WERI-Rb-1 (cell line): ENCODE measurements around the gene TMEM255B.
A peak's percentile ranks its signal among the peaks of the same experiment; 100 is the strongest.

ENCODE experiments used
- DNase-seq: peaks from one replicate; pipeline ENCODE4 v3.0.0-alpha.2; 2020
- H3K27ac ChIP-seq: fragments of 250-450 bp; sonication (Bioruptor Pico); 2 replicates; pipeline ENCODE4 v1.5.1; 2020; ENCODE audit warnings: mild to moderate bottlenecking, moderate library complexity
- H3K27me3 ChIP-seq: fragments of 250-450 bp; sonication (Bioruptor Pico); 2 replicates; pipeline ENCODE4 v1.5.1; 2021; ENCODE audit warnings: mild to moderate bottlenecking, low read depth, moderate library complexity; ENCODE audit not compliant: insufficient read depth, severe bottlenecking
- H3K36me3 ChIP-seq: fragments of 250-450 bp; sonication (Bioruptor Pico); 2 replicates; pipeline ENCODE4 v1.5.1; 2020; ENCODE audit warnings: mild to moderate bottlenecking, moderate library complexity
- H3K4me3 ChIP-seq: 2 replicates; pipeline ENCODE4 v1.5.1; 2011; ENCODE audit warnings: low read depth, mild to moderate bottlenecking, control low read depth, low read length
- H3K9me3 ChIP-seq: fragments of 250-450 bp; sonication (Bioruptor Pico); 2 replicates; pipeline ENCODE4 v1.5.1; 2021; ENCODE audit warnings: mild to moderate bottlenecking, moderate library complexity; ENCODE audit not compliant: severe bottlenecking
- CTCF ChIP-seq: IDR thresholded peaks from 2 replicates; pipeline ENCODE4 v1.5.1; 2011; ENCODE audit warnings: low read depth, mild to moderate bottlenecking, control low read depth, inconsistent platforms, low read length

The TMEM255B gene

DNA sequence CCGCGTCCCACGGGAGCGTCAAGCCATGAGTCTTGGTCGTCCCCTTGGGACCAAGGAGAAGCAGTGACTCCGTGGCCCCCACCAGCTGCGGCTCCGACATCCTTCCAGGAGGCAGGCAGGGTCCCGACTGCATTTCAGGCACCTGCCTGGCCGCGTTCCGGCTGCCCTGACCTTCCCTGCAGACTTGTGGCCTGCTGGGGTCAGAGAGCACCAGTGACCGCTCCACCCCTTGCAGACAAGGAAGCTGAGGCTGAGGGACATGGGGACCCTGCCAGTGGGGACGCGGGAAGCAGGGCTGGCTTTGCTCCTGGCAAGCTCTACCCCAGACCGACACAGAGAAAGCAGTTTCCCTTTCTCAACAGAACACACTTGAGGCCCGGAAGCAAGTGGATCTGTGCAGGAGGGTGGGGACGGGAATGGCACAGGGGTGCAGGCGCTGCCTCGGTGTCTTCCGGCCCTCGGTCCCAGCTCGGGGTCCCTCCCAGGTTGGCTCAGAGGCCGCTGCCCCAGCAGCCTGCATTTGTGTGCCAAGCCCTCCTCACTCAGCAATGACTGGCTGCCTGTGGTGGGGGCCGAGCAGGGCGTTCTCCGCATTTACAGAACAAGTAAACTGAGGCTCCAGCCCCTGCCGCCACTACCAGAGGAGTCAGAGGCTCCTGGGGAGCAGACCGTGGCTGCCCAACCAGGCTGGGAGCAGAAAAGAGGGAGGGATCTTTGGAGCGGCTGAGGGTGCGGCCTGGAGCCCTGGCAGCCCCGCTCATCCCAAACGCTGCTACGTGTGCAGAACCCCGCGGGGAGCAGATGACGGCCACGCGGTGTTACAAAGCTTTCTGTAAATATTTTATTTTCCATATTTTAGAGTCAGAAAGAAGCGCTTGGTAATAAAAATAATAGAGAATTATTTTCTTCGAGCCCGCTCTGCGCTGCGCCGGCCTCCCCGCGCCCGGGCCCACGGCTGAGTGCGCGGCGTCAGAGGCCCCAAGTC is 61.0 kb downstream of the TMEM255B start:
- Histone ChIP-seq H3K27ac (peak overlapping the region; percentile 6; the same call in 1 of the 2 replicates), H3K36me3 (peaks cover 46% of the 10 kb centered on the region)

GRCh38 chr13:113820813-113821651 is 62.0 kb downstream of the TMEM255B start:
- H3K9me3 ChIP-seq = no peaks in the 10 kb centered on the region
- no peaks in the 10 kb centered on the region for H3K27me3 ChIP-seq
- TF ChIP-seq CTCF = no peak
- peaks cover 53% of the 10 kb centered on the region for H3K36me3 ChIP-seq
- no peak for DNase-seq
- no peak overlapping the region for H3K4me3 ChIP-seq
- peak overlapping the region; percentile 26; the same call in 1 of the 2 replicates for H3K27ac ChIP-seq

More for the DNA sequence above, 61.0 kb downstream of the TMEM255B start:
- H3K27me3 ChIP-seq = no peaks in the 10 kb centered on the region
- no peaks in the 10 kb centered on the region for H3K9me3 ChIP-seq
- no peak overlapping the region for H3K4me3 ChIP-seq
- DNase-seq = no peak
- TF ChIP-seq CTCF = no peak

GRCh38 chr13:113821847-113822246 is 62.8 kb downstream of the TMEM255B start:
- TF ChIP-seq CTCF = no peak
- H3K4me3 ChIP-seq = no peak overlapping the region
- H3K27me3 ChIP-seq = no peaks in the 10 kb centered on the region
- no peak for DNase-seq
- H3K36me3 ChIP-seq = peaks cover 55% of the 10 kb centered on the region
- peak overlapping the region; percentile 26; the same call in 1 of the 2 replicates for H3K27ac ChIP-seq
- H3K9me3 ChIP-seq = no peaks in the 10 kb centered on the region

DNA sequence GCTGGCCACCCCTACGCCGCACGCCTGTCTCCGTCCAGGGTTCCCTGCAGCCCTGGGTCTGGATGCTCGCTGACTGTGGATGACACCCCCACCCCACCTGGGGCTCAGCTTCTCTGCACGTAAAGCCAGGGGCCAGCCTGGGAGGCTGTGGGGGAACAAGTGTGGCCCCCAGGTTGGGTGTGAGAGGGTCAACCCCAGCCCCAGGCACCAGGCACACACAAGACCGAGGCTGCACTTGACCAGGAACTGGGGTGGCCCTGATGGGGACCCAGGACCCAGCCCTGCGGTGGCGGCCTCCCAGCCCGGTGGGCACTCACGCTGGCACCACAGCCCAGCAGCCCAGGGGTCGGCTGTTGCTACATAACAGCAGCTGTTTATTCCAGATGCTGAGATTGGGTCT is 63.2 kb downstream of the TMEM255B start:
- Histone ChIP-seq H3K4me3 (no peak overlapping the region), H3K9me3 (no peaks in the 10 kb centered on the region), H3K36me3 (peaks cover 60% of the 10 kb centered on the region), H3K27ac (no peak overlapping the region), H3K27me3 (no peaks in the 10 kb centered on the region)
- no peak for TF ChIP-seq CTCF
- DNase-seq = no peak

GRCh38 chr13:113822956-113823744 is 64.1 kb downstream of the TMEM255B start:
- Histone ChIP-seq H3K4me3 (no peak overlapping the region), H3K36me3 (peaks cover 67% of the 10 kb centered on the region), H3K9me3 (no peaks in the 10 kb centered on the region), H3K27me3 (no peaks in the 10 kb centered on the region), H3K27ac (no peak overlapping the region)
- DNase-seq = no peak
- no peak for TF ChIP-seq CTCF
